Cardiac muscle cell (in vitro differentiated cells and primary cell): ENCODE data around the gene EIF6. TPM values are rescaled to one million over a fixed set of nuclear protein-coding genes. Genes with fewer than 3 reads are reported as not detected.

Experiments
- DNase-seq, 2 donors: peaks; one replicate each; pipeline versions ENCODE4 v3.0.0 to v3.0.0-alpha.2; 2010 to 2017; ENCODE audit warnings: low read depth in 1 of 2, low spot score in 1 of 2
- H3K27ac ChIP-seq: fragments of 200-600 bp; sonication (generic); 2 replicates; pipeline ENCODE4 v1.5.1; 2016
- H3K27me3 ChIP-seq: fragments of 200-600 bp; sonication (generic); 2 replicates; pipeline ENCODE4 v1.6.0; 2016; ENCODE audit warnings: control low read depth
- H3K36me3 ChIP-seq: fragments of 200-600 bp; sonication (generic); 2 replicates; pipeline ENCODE4 v1.5.1; 2016; ENCODE audit warnings: control low read depth
- H3K4me1 ChIP-seq: fragments of 200-600 bp; sonication (generic); 2 replicates; pipeline ENCODE4 v1.8.1; 2017; ENCODE audit warnings: low read depth, mild to moderate bottlenecking, mixed run types
- H3K4me3 ChIP-seq: fragments of 200-600 bp; sonication (generic); 2 replicates; pipeline ENCODE4 v1.5.1; 2016; ENCODE audit warnings: mild to moderate bottlenecking
- H3K9me3 ChIP-seq: fragments of 200-600 bp; sonication (generic); 2 replicates; pipeline ENCODE4 v1.5.1; 2017; ENCODE audit warnings: low read depth, mild to moderate bottlenecking, control low read depth
- CTCF ChIP-seq: IDR thresholded peaks from 2 replicates; pipeline ENCODE4 v1.5.1; 2012; ENCODE audit warnings: low read depth, mild to moderate bottlenecking, low read length
- polyA plus RNA-seq: library from polyadenylated mRNA; unstranded; fragments of >200 nt; fragmentation: Nextera tagmentation; extraction: Ambion mirVana; gene quantifications from 2 replicates; pipeline ENCODE4 v1.2.1, GENCODE V29; 2016
- total RNA-seq: library from RNA; depleted of rRNA; stranded (reverse); fragments of >200 nt; gene quantifications from 2 replicates; pipeline ENCODE4 v1.2.3, GENCODE V29; 2016

EIF6 gene
- total and polyA plus RNA-seq, 2 experiments from 2014 or later, result 80.4 to 203 TPM

GRCh38 chr20:35243986-35244385 lies 40.6 kb downstream of the EIF6 start:
- H3K4me3 ChIP-seq, result no peak overlapping the region
- TF ChIP-seq CTCF, result no peak
- no peaks in the 10 kb centered on the region for H3K9me3 ChIP-seq
- no peaks in the 10 kb centered on the region for H3K36me3 ChIP-seq
- H3K27ac ChIP-seq, result no peak overlapping the region
- no peaks in the 10 kb centered on the region for H3K27me3 ChIP-seq
- peaks cover 20% of the 10 kb centered on the region for H3K4me1 ChIP-seq
- no peak for DNase-seq

GRCh38 chr20:35243317-35243716 lies 41.3 kb downstream of the EIF6 start:
- no peaks in the 10 kb centered on the region for H3K27me3 ChIP-seq
- peaks cover 26% of the 10 kb centered on the region for H3K4me1 ChIP-seq
- no peaks in the 10 kb centered on the region for H3K9me3 ChIP-seq
- H3K27ac ChIP-seq, result no peak overlapping the region
- TF ChIP-seq CTCF, result no peak
- no peak for DNase-seq
- no peak overlapping the region for H3K4me3 ChIP-seq
- H3K36me3 ChIP-seq, result no peaks in the 10 kb centered on the region

DNA sequence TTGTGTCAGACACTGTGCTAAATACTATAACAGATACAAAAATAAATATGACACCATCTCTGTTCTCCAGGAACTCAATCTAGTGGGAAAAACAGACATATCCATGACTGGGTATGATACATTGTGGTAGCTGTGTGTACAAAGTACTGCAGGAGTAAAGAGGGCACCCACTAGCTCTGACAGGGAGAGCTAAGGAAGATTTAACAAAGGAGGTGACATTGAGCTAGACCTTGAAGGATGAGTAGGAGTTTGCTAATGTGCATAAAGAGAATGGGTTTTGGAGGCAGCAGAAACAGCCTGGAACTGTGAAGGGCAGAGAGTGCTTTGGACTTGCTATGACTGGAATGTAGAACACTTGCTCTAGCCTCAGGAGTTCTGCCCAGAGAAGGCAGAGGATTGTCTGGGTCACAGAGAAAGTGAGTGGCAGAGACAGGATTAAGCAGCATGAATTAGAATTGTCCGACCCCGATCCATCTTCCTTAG lies 43.7 kb downstream of the EIF6 start:
- Histone ChIP-seq H3K27me3 (no peaks in the 10 kb centered on the region), H3K36me3 (no peaks in the 10 kb centered on the region), H3K27ac (peak overlapping the region; percentile 80), H3K4me3 (no peak overlapping the region), H3K9me3 (no peaks in the 10 kb centered on the region), H3K4me1 (peaks cover 31% of the 10 kb centered on the region)
- no peak for TF ChIP-seq CTCF
- no peak for DNase-seq

- Histone ChIP-seq H3K27ac (peak overlapping the region; percentile 80), H3K4me1 (peaks cover 31% of the 10 kb centered on the region), H3K9me3 (no peaks in the 10 kb centered on the region), H3K4me3 (no peak overlapping the region), H3K27me3 (no peaks in the 10 kb centered on the region), H3K36me3 (no peaks in the 10 kb centered on the region)
- DNase-seq, result no peak
- TF ChIP-seq CTCF, result no peak
These were observed 44.3 kb downstream of the EIF6 start for GRCh38 chr20:35240083-35240810.

GRCh38 chr20:35238735-35239134 lies 45.8 kb downstream of the EIF6 start:
- Histone ChIP-seq H3K4me3 (no peak overlapping the region), H3K27me3 (no peaks in the 10 kb centered on the region), H3K9me3 (no peaks in the 10 kb centered on the region), H3K36me3 (no peaks in the 10 kb centered on the region), H3K27ac (no peak overlapping the region), H3K4me1 (peaks cover 31% of the 10 kb centered on the region)
- no peak for DNase-seq
- TF ChIP-seq CTCF, result no peak
